H1 (cell line): ENCODE measurements around the gene INAFM2.

Experiments used
- BACH1 ChIP-seq: IDR thresholded peaks from 2 replicates; pipeline ENCODE4 v1.6.1; 2012; ENCODE audit warnings: low read length, improper control_type of control experiment
- CHD2 ChIP-seq: IDR thresholded peaks from 2 replicates; pipeline ENCODE4 v1.6.1; 2012; ENCODE audit warnings: low read length, improper control_type of control experiment
- CTCF ChIP-seq, 3 experiments: IDR thresholded peaks; 1 replicate in 2 of 3; 2 replicates in 1 of 3; pipeline versions ENCODE4 v1.5.1 to v1.6.1; 2011; ENCODE audit warnings: low read length in 3 of 3, mild to moderate bottlenecking in 3 of 3, inconsistent platforms in 2 of 3, low read depth in 1 of 3, moderate library complexity in 1 of 3; ENCODE audit not compliant: insufficient read depth in 1 of 3; ENCODE audit errors: control extremely low read depth in 1 of 3
- EP300 ChIP-seq, 2 experiments: IDR thresholded peaks; 1 replicate in 1 of 2; 2 replicates in 1 of 2; pipeline ENCODE4 v1.6.1; 2011 to 2012; ENCODE audit warnings: low read depth in 2 of 2, low read length in 2 of 2, mild to moderate bottlenecking in 2 of 2, borderline replicate concordance in 1 of 2, inconsistent platforms in 1 of 2, moderate library complexity in 1 of 2
- EZH2 ChIP-seq: fragments of 200-600 bp; sonication (generic); IDR thresholded peaks from 2 replicates; pipeline ENCODE4 v1.7.1; 2012; ENCODE audit warnings: low read depth, mild to moderate bottlenecking, moderate library complexity, low read length, inconsistent platforms; ENCODE audit not compliant: severe bottlenecking
- POLR2A ChIP-seq, 2 experiments: IDR thresholded peaks; 1 replicate in 1 of 2; 2 replicates in 1 of 2; pipeline ENCODE4 v1.6.1; 2011; ENCODE audit warnings: low read depth in 2 of 2, low read length in 2 of 2, mild to moderate bottlenecking in 2 of 2; ENCODE audit errors: control extremely low read depth in 1 of 2
- POLR2AphosphoS5 ChIP-seq: IDR thresholded peaks from 2 replicates; pipeline ENCODE4 v1.6.1; 2011; ENCODE audit warnings: low read depth, low read length
- RAD21 ChIP-seq, 2 experiments: IDR thresholded peaks in 1 of 2; conservative IDR thresholded peaks in 1 of 2; 2 replicates each; pipeline ENCODE4 v1.6.1; 2011; ENCODE audit warnings: low read depth in 2 of 2, low read length in 2 of 2, improper control_type of control experiment in 1 of 2, inconsistent platforms in 1 of 2, mild to moderate bottlenecking in 1 of 2, moderate library complexity in 1 of 2
- RFX5 ChIP-seq: IDR thresholded peaks from 2 replicates; pipeline ENCODE4 v1.6.1; 2011; ENCODE audit warnings: low read depth, low read length, improper control_type of control experiment, borderline replicate concordance
- RXRA ChIP-seq: IDR thresholded peaks from 2 replicates; pipeline ENCODE4 v1.6.1; 2011; ENCODE audit warnings: low read depth, mild to moderate bottlenecking, low read length, moderate library complexity; ENCODE audit not compliant: insufficient read depth
- TEAD4 ChIP-seq: IDR thresholded peaks from 2 replicates; pipeline ENCODE4 v1.6.1; 2012; ENCODE audit warnings: low read depth, low read length, inconsistent platforms, mixed read lengths

DNA sequence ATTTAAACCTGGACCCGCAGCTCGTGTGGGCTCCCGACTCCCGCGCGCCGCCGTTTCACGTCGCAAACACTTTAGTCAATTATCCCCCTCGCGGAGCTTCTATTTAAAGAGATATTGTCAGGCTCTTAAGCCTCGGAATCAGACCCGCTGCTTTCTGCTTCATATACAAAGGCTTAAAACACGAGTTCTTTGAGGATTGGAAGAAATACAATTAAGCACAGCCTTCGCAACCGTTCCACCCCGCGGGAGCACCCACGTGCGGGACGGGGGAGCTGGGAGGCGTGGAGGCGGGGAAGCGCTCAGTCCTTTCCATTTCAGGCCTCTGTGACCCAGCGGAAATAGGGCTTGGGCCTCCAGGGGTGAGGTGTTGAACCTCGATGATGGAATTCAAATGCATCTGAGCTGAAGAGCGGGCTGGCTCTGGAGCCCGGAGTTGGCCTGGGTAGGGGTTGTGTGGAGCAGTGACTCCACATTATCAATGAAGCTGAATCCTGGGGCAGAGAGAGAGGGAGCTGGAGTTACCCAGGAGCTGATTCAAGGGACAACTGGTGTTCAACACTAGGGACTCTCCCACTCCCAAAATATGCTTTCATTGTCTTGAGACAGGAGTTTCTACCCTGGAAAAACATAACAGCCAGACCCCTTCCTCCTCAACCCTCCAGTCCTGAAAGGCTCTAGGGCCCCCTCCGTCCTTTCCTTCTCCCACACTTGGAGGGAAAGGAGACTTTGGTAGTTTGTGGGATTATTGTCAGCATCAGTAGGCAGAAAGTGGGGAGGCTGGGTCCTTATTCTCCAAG, 43.0 kb upstream of the INAFM2 start:
- TF ChIP-seq EP300 (IDR thresholded peaks at IDR 0.05; ENCODE audit: borderline replicate concordance in 1 of 2, low read depth in 2 of 2, low read length in 2 of 2): no peak
- no peak for TF ChIP-seq CTCF (IDR thresholded peaks at IDR 0.05; ENCODE audit: control extremely low read depth in 1 of 3, insufficient read depth in 1 of 3, low read depth in 1 of 3, low read length in 3 of 3)
- TF ChIP-seq POLR2A (IDR thresholded peaks at IDR 0.05; ENCODE audit: control extremely low read depth in 1 of 2, low read depth in 2 of 2, low read length in 2 of 2): no peak
- TF ChIP-seq BACH1: no peak
- no peak for TF ChIP-seq POLR2AphosphoS5
- TF ChIP-seq EZH2: no peak
- TF ChIP-seq RXRA: no peak
- TF ChIP-seq RFX5: no peak
- TF ChIP-seq TEAD4: no peak
- TF ChIP-seq CHD2: no peak
- TF ChIP-seq RAD21 (IDR thresholded peaks at IDR 0.05 in 1 of 2, conservative IDR thresholded peaks at IDR 0.05 in 1 of 2; ENCODE audit: low read depth in 2 of 2, low read length in 2 of 2): no peak
